Epithelial cell of prostate (primary cell): ENCODE data around the gene MESP2.

Experiments
- DNase-seq: peaks from one replicate; pipeline ENCODE4 v3.0.0-alpha.2; 2011; ENCODE audit warnings: low read depth, low spot score
- H3K27ac ChIP-seq: fragments of 450-650 bp; 2 replicates; pipeline ENCODE4 v1.5.1; 2017; ENCODE audit warnings: mild to moderate bottlenecking

Gene MESP2, protein sequence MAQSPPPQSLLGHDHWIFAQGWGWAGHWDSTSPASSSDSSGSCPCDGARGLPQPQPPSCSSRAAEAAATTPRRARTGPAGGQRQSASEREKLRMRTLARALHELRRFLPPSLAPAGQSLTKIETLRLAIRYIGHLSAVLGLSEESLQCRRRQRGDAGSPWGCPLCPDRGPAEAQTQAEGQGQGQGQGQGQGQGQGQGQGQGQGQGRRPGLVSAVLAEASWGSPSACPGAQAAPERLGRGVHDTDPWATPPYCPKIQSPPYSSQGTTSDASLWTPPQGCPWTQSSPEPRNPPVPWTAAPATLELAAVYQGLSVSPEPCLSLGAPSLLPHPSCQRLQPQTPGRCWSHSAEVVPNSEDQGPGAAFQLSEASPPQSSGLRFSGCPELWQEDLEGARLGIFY

DNA sequence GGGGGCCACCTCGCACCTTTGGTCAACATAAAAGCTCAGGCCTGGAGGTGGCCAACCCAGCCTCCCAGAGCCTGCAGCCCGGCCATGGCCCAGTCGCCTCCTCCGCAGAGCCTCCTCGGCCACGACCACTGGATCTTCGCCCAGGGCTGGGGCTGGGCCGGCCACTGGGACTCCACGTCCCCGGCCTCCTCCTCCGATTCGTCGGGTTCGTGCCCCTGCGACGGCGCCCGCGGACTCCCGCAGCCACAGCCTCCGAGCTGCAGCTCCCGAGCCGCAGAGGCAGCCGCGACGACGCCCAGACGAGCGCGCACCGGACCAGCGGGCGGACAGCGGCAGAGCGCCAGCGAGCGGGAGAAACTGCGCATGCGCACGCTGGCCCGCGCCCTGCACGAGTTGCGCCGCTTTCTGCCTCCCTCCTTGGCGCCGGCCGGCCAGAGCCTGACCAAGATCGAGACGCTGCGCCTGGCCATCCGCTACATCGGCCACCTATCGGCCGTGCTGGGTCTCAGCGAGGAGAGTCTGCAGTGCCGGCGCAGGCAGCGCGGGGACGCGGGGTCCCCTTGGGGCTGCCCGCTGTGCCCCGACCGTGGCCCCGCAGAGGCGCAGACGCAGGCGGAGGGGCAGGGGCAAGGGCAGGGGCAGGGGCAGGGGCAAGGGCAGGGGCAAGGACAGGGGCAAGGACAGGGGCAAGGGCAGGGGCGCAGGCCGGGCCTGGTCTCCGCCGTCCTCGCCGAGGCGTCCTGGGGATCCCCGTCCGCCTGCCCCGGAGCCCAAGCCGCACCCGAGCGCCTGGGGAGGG is at the start of gene MESP2:
TSS of gene MESP2 (plus strand) at position 59 of the 799 bp plus-strand sequence. CDS start at position 85, 26 bp downstream.
- no peak within 1 kb of the TSS for H3K27ac ChIP-seq
- DNase-seq: no peak

DNA sequence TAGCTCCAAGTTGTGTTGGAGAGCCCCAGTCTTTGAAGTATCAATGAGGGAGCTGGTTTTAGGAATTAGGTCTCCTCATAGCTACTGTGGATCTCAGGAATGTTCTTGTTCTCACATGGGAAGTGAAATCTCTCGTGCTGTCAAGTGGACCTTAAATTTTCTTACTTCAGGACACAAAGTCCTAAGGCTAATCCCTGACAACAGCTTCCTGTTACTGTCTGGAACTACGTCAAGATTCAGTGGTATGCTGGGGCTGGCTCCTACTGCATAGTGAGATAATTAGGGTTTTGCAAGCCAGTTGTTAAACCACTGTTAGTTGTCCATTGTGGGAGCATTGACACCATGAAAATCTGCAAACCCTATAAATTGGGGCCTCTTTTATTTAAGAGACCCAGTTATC is 47.9 kb upstream of the MESP2 start:
- H3K27ac ChIP-seq: no peak overlapping the region

DNA sequence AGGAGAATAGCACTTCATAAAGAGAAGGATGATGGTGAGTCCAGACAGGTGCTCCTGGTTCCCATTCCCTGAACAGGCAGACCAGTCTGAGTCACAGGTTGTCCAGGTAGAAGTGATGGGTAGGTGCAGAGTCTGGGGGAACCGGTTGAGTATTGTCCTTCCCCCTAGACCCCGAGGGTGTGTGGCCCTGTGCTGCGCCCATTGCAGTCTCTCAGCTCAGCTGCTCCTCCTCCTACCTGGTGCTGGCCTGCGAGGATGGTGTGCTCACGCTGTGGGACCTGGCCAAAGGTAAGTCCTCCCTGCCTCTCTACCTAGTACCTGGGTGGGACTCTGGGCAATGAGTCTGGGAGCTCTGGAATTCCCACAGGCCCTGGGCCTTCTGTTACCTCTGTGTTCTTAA is 44.9 kb upstream of the MESP2 start:
- H3K27ac ChIP-seq: no peak overlapping the region
- DNase-seq: no peak

More for the DNA sequence above, 47.9 kb upstream of the MESP2 start:
- no peak for DNase-seq

DNA sequence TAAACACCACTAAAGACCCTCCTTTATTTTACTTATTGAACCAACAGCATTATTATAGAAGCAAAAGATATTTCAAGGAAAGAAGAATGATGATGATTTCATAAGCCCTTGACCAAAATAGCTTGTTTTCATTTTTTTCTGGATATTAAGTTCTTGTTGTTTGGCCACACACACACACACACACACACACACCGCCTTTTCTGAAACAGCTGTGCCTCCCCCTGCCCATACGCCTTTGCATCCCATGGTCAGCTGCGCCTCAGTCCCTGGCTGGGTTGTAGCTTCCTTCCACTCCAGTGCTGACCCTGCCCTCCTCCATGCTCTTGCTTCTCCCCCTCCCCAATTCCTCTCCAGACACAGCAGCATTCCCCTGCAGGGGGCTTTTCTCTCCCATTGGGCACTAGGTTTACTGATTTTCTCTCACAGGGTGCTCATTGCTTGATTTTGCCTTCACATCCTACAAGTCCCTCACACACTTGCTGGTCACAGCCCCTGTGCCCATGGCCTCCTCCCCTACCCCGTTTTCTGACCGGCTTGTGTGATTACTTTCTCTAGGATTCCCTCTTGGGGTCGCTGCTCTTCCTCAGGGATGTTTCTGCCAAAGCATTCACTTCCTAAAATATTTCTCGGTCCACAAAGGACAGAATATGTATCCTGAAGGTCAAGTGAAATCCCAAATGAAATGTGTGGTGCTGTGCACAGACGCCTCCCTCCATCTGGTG is 43.5 kb upstream of the MESP2 start:
- DNase-seq: no peak
- no peak overlapping the region for H3K27ac ChIP-seq

DNA sequence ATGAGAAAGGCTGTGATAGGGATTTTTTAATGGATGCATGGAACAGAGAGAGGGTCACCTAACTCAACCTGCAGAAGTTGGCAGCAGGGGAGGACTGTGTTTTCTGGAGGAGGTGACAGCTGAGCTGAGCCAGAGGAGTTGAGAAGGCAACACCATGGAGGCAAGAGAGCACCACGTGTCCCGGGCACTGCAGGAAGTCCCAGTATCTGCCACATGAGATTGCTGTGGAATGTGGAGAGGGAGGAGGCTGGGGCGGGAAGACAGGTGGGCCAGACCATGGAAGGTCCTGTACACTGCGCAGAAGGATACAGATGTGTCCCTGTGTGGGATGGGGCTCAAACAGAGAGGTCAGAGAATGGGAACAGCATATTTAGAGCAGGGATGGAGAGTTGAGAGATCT is 40.4 kb upstream of the MESP2 start:
- DNase-seq: no peak
- no peak overlapping the region for H3K27ac ChIP-seq

DNA sequence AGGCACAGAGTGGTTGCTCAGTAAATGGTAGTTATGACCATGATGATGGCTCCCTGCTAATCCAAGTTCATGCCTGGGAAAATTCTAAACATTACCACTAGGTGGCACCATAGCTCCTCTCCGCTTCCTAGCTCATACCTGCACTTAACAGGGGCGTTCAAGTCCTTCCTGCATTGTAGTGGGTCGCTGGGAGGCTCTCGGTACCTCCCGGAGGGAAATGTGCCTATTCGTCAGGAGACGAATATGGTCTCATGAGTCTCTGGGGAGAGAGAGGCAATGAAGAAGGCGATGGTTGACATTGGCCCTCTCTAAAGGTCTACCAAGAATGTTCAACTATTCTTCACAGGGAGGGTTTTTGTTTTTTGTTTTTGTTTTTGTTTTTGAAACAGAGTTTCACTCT is 36.0 kb upstream of the MESP2 start:
- DNase-seq: no peak
- H3K27ac ChIP-seq: no peak overlapping the region

DNA sequence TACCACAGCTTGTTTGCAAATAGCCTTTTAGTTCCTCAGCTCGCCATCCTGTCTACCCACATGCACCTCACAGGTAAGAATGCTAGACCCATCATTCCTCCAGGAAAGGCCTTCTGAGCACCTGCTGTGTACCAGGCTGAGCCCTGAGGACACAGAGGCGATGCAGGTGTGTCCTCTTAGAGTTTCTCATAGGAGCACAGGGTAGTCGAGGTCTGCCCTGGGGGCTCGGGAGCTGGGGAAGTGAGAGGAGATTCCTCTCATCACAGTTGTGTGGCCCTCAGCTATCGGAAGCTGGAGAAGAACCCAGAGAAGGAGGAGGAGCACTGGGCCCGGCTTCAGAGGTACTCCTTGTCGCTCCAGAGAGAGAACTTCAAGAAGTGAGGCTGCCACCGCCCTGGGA is 33.1 kb upstream of the MESP2 start:
- no peak for DNase-seq
- no peak overlapping the region for H3K27ac ChIP-seq

DNA sequence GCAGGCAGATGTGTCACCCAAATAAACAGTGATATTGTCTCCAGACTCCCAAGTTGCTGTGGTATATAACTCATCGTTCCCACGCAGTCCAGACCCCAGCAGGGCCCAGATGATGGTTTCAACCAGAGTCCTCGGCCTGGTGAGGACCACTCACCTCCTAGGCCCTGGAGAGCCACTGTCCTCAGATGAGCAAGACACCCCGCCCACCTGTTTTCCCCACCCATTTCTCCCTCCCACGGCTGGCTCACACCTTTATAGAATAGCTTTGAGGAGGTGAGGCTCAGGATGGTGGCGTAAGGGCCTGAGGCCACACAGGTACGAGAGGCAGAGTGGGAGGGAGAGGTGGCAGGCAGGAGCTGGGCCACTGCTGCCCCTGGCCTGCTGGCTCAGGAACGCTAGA is 32.5 kb upstream of the MESP2 start:
- no peak overlapping the region for H3K27ac ChIP-seq
- DNase-seq: no peak

DNA sequence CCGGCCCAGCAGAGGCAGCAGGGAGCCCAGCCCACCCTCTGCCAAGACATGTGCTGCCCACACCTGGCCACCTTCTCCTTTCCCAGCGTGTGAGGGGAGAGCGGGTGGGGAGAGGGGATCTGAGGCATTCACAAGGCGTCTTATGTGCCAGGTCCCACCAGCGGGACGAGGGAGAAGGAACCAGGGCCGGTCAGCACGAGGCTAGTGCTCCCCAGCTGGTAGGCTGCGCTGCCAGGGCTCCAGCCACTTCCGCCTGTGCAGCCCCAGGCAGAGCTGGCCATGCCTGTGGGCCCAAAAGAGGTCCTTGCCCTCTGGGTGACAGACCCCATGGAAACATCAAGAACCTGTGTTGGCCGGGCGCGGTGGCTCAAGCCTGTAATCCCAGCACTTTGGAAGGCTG is 31.0 kb upstream of the MESP2 start:
- DNase-seq: no peak
- H3K27ac ChIP-seq: no peak overlapping the region

DNA sequence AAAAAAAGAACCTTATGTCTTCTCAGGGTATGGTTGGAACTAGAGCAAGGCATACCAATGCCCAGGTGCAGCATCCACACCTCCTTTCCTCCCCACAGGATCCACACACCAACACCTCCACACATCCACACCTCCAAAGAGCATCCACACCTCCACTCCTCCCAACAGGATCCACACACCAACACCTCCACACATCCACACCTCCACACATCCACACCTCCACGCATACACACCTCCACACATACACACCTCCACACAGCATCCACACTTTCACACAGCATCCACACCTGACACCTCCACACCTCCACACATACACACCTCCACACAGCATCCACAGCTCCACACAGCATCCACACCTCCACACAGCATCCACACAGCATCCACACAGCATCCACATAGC is 30.4 kb upstream of the MESP2 start:
- no peak overlapping the region for H3K27ac ChIP-seq
- no peak for DNase-seq

DNA sequence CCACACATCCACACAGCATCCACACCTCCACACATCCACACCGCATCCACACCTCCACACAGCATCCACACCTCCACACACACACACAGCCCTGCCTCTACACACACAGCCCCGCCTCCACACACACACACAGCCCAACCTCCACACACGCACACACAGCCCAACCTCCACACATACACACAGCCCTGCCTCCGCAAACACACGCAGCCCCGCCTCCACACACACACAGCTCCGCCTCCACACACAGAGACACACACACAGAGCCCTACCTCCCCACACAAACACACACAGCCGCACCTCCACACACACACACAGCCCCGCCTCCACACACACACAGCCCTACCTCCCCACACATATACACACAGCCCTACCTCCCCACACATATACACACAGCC is 29.7 kb upstream of the MESP2 start:
- no peak for DNase-seq
- no peak overlapping the region for H3K27ac ChIP-seq

DNA sequence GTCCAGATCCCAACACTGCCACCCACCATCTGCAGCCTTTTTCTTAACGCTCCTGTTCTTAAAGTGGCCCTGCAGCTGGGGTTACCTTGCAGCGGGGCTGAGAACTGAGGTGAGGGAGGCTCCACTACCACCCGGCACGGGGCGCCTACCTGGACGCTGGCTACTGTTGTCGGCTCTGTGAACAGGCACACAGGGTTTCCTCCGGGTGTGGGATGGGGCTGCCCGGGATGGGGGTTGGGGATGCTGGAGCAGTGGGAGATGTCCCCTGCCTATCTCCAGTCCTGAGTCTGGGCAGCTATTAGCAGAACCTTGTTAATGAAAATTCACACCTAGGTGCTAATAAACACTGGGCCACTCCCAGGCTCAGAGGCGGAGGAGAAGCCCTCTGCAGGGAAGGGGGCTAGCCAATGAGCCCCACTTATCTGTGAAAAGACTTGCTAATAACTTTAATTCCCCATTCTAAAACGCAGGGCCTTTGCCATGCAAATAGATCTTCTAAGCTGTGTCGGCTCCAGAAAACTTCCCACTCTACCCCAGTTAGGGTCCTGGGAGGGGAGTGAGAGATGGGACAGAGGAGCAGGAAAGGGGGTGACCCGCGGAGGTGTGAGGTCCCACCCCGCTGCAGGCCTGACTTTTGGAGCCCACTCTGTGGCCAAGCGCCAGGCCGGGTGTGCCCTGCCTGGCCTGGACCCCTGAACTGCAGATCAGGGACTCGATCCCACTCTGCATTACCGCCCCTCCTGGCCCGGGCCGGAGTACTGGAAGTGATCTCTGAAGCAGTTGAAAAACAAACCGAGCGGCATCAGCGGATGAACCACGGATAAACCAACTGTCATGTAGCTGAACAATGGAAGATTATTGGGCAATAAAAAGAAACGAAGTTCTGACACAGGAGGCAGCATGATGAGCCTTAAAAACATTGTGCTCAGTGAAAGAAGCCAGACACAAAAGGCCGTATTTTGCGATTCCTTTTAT is 28.1 kb upstream of the MESP2 start:
- H3K27ac ChIP-seq: no peak overlapping the region
- no peak for DNase-seq

DNA sequence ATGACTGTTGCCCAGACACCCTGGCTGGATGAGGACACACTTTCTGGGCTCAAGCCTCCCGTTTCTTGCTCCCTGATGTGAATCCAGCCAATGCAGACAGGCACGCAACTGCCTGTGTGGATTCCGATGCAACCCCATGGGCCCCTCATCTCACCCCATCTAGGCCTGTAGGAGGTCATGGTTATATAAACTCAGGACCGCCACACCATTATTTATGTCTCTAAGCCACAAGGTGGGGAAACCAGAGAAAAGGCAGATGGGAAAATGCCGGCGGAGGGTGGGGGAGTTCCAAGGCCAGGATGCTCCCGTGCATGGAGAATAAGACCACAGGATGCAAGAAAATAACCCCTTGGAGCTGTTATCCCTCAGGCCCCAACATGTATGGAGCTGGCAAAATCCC is 27.1 kb upstream of the MESP2 start:
- no peak overlapping the region for H3K27ac ChIP-seq
- DNase-seq: no peak

DNA sequence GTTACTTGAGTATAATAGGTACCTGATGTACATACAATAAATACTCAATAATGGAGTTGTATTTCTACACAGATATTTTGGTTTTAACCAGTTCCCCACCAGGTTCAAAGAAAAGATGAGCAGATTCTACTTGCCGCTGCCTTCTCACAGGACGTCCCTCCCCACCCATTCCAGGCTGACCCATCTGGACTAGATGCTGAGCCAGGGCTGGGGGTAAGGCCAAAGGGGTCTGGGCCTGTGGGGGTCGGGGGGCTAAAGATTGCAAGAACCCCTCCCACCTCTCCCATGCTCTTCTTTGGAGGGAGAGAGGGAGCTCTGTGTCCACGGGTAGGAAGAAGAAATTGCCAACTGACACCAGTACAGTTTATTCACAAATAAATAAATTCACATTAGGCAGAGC is 26.6 kb upstream of the MESP2 start:
- no peak for DNase-seq
- H3K27ac ChIP-seq: no peak overlapping the region

DNA sequence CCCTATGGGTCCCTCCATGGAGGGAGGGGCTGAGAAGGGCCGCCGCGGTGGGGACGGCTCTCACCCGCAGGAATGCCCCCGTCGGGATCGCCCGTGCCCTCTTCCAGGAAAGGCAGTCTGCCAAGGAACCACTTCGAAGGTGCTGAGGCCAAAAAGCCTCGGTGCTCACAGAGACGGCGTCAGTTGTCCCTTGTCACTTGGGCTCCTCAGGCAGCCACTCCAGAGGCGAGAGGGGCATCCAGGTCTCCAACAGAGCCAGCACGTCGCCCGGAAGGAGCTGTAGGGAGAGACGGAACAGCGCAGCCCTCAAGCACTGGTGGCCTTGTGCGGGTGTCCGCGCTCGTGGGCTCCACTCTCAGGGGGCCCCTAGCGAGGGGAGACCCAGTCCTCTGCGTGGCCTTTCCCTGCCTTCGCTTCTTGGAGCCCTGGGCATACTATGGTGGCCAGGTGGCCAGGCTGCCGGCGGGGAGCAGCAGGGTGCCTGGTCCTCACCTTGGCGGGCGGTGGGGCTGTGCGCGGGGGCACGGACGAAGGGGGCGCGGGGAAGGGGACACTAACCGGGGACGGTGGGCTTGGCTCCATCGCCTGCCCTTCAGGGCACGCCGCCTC is 26.1 kb upstream of the MESP2 start:
- DNase-seq: no peak

DNA sequence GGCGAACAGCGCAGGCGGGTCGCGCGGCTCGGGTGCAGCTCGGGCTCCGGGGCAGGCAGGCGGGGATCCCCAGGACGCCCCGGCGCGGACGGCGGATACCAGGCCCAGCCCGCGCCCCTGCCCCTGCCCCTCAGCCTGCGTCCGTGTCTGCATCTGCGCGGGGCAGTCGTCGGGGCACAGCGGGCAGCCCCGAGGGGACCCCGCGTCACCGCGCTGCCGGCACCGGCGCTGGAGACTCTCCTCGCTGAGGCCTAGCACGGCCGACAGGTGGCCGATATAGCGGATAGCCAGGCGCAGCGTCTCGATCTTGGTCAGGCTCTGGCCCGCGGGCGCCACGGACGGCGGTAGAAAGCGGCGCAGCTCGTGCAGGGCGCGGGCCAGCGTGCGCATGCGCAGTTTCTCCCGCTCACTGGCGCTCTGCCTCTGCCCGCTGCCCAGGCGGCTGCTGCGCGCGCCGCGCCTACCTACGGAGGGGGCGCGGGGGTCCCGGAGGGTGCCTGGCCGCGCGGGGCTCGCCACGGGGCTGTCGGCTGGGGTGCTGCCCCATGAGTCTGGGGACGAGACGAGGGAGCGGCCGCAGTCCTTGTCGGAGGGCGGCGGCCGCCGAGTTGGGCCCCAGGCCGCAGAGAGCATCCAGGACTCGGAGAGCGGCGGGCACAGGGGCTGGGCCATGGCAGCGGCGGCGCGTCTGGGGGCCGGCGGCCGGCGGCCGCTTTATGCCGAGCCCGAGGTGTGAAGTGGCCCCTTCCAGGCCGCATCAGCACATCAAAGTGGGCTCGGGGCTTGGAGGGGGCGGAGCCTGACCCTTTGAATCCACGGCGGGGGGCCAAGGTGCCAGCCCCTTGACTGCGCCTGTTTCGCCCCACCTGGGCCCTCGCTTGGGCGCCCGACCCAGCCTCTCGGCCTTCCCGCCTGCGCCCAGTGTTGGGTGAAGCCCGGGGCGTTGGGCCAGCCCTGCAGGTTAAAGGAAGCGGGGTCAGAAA is 25.3 kb upstream of the MESP2 start, which contains the start of gene MESP1:
TSS of gene MESP1 (minus strand) at position 690 of the 983 bp plus-strand sequence. CDS start at position 672, 18 bp downstream.
- peak; percentile 43 for DNase-seq
- no peak within 1 kb of the TSS for H3K27ac ChIP-seq

More for the DNA sequence above, 26.1 kb upstream of the MESP2 start:
- H3K27ac ChIP-seq: no peak overlapping the region

DNA sequence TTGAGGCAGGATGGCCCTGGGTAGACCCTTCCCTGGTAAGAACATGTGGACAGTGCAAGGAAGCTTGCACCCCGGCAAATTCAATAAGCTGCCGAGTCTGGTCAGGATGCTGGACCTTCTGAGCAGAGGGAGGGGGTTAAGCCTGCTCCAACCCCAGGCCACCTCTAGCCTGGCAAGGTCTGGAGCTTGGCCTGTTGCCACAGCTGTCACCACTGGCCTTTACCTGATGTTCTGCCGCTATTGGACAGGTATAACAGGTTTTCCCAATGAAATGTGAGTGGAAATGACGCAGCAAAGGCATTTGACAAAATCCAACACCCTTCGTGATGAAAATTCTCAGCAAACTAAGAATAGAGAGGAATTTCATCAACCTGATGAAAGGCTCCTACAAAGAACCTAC is 24.4 kb upstream of the MESP2 start:
- H3K27ac ChIP-seq: no peak overlapping the region
- no peak for DNase-seq

DNA sequence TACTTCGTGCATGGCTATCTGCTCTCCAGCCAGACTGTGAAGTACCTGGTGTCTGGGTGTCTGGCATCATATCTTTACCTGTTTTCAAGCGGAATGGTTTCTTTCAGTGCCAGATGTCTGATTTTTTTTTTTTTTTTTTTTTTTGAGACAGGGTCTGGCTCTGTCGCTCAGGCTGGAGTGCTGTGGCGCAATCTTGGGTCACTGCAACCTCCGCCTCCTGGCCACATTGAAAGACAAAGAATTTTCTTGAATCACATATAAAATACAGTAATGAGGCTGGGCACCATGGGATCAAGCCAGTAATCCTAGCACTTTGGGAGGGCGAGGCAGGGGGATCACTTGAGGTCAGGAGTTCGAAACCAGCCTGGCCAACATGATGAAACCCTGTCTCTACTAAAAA is 22.3 kb upstream of the MESP2 start:
- no peak overlapping the region for H3K27ac ChIP-seq
- DNase-seq: no peak
